Retinal pigment epithelial cell (primary cell): ENCODE results near the gene SETD3.

Source experiments
- DNase-seq: peaks from one replicate; pipeline ENCODE4 v3.0.0-alpha.2; 2010; ENCODE audit warnings: low read depth
- H3K4me3 ChIP-seq: 2 replicates; pipeline ENCODE4 v1.5.1; 2011; ENCODE audit warnings: mild to moderate bottlenecking, low read length, control low read depth, moderate library complexity
- CTCF ChIP-seq: conservative IDR thresholded peaks from 2 replicates; pipeline ENCODE4 v1.5.1; 2011; ENCODE audit warnings: low read depth, low read length, control low read depth, inconsistent platforms

SETD3 gene

DNA sequence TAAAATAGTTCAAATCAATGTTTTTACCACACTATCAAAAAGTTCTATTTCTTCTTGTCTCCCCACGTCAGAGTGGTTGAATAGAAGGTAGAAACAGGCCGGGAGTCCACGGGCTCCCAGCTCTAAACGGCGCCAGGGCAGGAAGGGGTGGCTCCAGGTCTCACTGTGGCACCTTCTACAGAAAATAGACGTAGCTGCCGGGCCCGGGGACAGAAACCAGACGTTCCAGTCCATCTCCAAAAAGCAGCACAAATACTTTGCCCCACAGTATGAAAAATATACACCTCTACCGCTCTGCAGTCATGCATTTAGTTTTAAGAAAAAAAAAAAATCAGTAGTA is 31.4 kb upstream of the SETD3 start:
- H3K4me3 ChIP-seq: no peak overlapping the region
- no peak for TF ChIP-seq CTCF
- no peak for DNase-seq

GRCh38 chr14:99511421-99512109 is 30.9 kb upstream of the SETD3 start:
- no peak overlapping the region for H3K4me3 ChIP-seq
- DNase-seq: no peak
- no peak for TF ChIP-seq CTCF

GRCh38 chr14:99510556-99511139 is 30.0 kb upstream of the SETD3 start:
- DNase-seq: no peak
- H3K4me3 ChIP-seq: no peak overlapping the region
- no peak for TF ChIP-seq CTCF

DNA sequence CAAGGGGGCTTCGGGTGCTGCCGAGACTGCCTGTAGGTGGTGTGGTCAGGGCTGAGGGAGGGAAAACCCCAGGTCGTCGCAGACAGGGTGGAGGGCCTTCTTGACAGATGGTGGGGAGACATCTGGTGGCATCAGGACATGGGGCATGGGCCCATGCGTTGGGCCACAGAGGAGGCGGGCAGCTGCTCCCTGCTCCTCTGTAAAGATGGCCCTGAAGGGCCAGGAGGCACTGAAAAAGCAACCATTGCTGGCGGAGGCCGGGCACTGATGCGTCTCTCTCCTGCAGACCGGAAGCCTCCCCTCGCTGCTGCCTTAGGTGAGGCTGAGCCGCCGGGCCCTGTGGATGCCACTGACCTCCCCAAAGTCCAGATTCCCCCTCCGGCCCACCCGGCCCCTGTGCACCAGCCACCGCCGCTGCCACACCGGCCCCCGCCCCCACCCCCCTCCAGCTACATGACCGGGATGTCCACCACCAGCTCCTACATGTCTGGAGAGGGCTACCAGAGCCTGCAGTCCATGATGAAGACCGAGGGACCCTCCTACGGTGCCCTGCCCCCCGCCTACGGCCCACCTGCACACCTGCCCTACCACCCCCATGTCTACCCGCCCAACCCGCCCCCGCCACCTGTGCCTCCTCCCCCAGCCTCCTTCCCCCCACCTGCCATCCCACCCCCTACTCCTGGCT is 29.4 kb upstream of the SETD3 start:
- no peak overlapping the region for H3K4me3 ChIP-seq
- no peak for TF ChIP-seq CTCF
- DNase-seq: no peak

DNA sequence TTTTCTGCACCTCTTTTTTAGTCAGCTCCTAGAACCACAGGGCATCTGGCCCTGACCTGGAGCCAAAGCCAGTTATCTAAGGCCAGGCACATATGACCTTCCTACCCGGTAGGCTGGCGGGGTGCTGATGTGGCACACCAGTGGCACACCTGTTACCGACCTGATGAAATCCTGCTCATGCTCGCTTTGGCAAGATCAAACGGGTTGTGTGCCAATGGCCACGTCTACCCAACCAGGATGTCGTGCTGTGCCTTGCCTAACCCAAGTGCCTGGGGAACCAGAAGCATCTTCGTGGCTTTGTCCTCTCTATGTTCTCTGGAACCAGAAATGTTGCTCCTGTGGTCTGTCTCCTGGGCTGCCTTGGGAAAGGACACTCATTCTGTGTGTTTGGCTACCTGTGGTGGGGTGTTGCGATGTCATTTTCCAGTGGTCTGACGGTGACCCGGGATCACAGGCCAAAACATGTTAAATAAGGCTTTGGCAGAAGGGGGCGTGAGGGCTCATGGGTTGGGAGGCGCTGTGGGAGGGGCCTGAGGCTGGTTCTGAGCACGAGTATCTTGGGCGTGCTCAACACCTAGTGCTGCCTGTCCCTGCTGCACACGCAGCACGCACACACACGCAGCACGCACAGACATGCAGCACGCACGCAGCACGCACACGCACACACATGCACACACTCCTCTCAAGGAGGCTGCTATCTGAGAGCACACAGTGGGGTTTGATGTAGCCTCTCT is 28.4 kb upstream of the SETD3 start:
- no peak overlapping the region for H3K4me3 ChIP-seq
- DNase-seq: no peak
- TF ChIP-seq CTCF: no peak

GRCh38 chr14:99507860-99508640 is 27.4 kb upstream of the SETD3 start:
- no peak for TF ChIP-seq CTCF
- DNase-seq: no peak
- no peak overlapping the region for H3K4me3 ChIP-seq
